BJ (cell line): ENCODE measurements around the gene PTPN12. TPM values are rescaled to one million over a fixed set of nuclear protein-coding genes. Genes with fewer than 3 reads are reported as not detected.
"Not testable (repeated sequence)": the region's sequence is repeated elsewhere in the genome, so short reads cannot be mapped to it uniquely, and the experiment has no call there.

Source experiments
- CTCF ChIA-PET: fragments of 350-600 bp; formaldehyde crosslinking; extraction: SDS; loops from one replicate; lab custom pipeline; 2021; ENCODE audit warnings: antibody characterized with exemption, inconsistent platforms; lab: Yijun Ruan, JAX
- POLR2A ChIA-PET: fragments of 300-600 bp; sonication (Branson Sonifier 250); formaldehyde crosslinking; extraction: SDS; loops from one replicate; lab custom pipeline; 2021; ENCODE audit warnings: antibody characterized with exemption; lab: Charles Lee
- DNase-seq: peaks from one replicate; pipeline ENCODE4 v3.0.0-alpha.2; 2011; ENCODE audit warnings: low read depth
- H3K27me3 ChIP-seq: 2 replicates; pipeline ENCODE4 v1.6.0; 2011; ENCODE audit warnings: low read length; ENCODE audit not compliant: control insufficient read depth, insufficient read depth
- H3K36me3 ChIP-seq: 2 replicates; pipeline ENCODE4 v1.5.1; 2011; ENCODE audit warnings: low read length; ENCODE audit not compliant: control insufficient read depth, insufficient read depth
- H3K4me3 ChIP-seq: 2 replicates; pipeline ENCODE4 v1.5.1; 2011; ENCODE audit warnings: low read depth, mild to moderate bottlenecking, control low read depth, low read length
- polyA plus RNA-seq: library from polyadenylated mRNA; depleted of rRNA; stranded (reverse); fragments of >200 nt; gene quantifications from 2 replicates; pipeline ENCODE4 v1.2.3, GENCODE V29; 2011
- TF ChIP-seq, protein P1 (sequence below): IDR thresholded peaks from 2 replicates; pipeline ENCODE4 v1.5.1; 2011; ENCODE audit warnings: low read depth, mild to moderate bottlenecking, control low read depth, inconsistent platforms, low read length, moderate library complexity; ENCODE audit not compliant: insufficient read depth

Gene PTPN12
- polyA plus RNA-seq, 1 experiment = 19.7 TPM

DNA sequence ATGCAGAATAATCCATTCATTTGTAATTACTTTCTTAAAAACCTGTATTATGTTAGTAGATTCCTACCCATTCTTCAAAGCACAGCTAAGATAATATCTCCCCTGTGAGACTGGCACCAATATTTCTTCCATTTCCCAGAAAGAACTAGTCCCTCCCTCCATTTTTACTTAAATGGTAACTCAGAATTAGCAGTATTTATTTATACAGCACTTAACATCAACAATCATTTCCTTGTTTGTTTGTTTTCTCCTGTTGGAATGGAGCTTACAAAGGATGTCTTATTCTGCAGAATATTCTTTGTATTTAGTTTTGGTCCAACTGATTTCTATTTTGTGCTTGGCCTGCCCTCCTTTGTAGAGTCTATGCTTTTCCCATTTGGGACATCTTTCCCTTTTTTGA, 32.1 kb upstream of the PTPN12 start:
- TF ChIP-seq, protein P1, sequence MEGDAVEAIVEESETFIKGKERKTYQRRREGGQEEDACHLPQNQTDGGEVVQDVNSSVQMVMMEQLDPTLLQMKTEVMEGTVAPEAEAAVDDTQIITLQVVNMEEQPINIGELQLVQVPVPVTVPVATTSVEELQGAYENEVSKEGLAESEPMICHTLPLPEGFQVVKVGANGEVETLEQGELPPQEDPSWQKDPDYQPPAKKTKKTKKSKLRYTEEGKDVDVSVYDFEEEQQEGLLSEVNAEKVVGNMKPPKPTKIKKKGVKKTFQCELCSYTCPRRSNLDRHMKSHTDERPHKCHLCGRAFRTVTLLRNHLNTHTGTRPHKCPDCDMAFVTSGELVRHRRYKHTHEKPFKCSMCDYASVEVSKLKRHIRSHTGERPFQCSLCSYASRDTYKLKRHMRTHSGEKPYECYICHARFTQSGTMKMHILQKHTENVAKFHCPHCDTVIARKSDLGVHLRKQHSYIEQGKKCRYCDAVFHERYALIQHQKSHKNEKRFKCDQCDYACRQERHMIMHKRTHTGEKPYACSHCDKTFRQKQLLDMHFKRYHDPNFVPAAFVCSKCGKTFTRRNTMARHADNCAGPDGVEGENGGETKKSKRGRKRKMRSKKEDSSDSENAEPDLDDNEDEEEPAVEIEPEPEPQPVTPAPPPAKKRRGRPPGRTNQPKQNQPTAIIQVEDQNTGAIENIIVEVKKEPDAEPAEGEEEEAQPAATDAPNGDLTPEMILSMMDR = no peak
- no peak overlapping the region for H3K4me3 ChIP-seq
- ChIA-PET POLR2A (no interaction called here), CTCF (no interaction called here)
- H3K27me3 ChIP-seq = no peaks in the 10 kb centered on the region
- no peak for DNase-seq
- H3K36me3 ChIP-seq = no peaks in the 10 kb centered on the region

DNA sequence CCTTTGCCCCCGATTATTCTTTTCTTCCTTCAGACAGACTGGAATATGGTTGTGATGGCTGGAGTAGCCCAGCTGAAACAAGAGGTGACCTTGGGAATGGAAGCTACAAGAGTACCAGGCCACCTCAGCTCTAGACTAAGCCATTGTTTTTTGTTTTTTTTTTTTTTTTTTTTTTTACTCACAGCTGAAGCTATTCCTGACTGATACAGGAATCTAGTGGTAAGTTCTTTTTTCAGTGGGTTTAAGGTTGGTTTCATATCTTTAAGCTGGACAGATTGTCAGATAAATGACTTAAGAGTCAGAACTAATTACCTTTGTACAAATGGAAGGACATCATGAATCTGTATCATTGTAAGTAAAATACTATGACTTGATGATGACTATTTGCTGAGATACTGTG, 30.2 kb upstream of the PTPN12 start:
- CTCF ChIA-PET = no interaction called here
- no peak for DNase-seq
- POLR2A ChIA-PET = no interaction called here
- TF ChIP-seq, protein P1 = no peak
- Histone ChIP-seq H3K27me3 (no peaks in the 10 kb centered on the region), H3K4me3 (no peak overlapping the region), H3K36me3 (no peaks in the 10 kb centered on the region)

DNA sequence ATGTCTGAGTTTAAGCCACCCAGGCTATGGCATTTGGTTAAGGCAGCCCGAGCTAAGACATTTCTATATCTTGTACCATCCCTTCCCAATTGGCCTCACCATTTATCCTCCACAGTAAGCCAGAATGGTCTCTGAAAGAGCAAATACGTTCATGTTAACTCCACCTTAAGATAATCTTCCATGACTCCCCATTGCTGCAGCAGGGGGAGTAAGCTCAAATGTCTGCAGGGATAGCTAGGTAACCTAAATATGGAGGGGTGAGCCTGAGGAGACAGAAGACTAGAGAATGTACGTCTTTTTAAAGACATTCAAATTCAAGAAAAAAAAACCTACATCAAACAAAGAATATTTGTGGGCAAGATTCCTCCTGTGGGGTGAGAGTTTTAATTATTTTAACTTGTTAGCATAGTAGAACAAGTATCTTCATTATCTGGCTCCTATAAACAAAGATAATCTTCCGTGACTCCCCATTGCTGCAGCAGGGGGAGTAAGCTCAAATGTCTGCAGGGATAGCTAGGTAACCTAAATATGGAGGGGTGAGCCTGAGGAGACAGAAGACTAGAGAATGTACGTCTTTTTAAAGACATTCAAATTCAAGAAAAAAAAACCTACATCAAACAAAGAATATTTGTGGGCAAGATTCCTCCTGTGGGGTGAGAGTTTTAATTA, 24.0 kb upstream of the PTPN12 start:
- POLR2A ChIA-PET, DNase-seq, H3K27me3 ChIP-seq, H3K4me3 ChIP-seq, H3K36me3 ChIP-seq: not testable (repeated sequence)
- CTCF ChIA-PET = interaction anchor here (0.7 kb wide), 1 partner anchor 19 kb away, joined by 3 read pairs; no protein-coding TSS in a partner anchor

DNA sequence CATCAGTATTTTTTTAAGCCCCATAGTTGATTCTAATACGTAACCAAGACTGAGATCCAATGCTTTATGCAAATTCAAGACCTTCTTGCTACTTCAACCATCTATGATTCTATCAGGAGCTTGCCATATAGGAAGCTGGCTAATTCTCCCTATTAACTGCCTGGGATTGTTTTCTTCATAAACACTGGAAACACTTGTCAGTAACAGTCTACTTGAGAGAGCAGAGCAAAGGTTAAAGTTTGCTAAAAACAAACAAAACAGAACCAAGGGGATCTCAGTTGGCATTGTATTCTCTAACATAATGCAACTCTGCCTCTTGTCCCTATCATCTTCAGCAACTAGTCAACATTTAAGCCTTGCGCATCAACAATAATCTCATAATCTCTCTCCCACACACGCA, 21.0 kb upstream of the PTPN12 start:
- TF ChIP-seq, protein P1 = no peak
- no peak for DNase-seq
- Histone ChIP-seq H3K4me3 (no peak overlapping the region), H3K36me3 (no peaks in the 10 kb centered on the region), H3K27me3 (no peaks in the 10 kb centered on the region)
- ChIA-PET CTCF (no interaction called here), POLR2A (no interaction called here)

DNA sequence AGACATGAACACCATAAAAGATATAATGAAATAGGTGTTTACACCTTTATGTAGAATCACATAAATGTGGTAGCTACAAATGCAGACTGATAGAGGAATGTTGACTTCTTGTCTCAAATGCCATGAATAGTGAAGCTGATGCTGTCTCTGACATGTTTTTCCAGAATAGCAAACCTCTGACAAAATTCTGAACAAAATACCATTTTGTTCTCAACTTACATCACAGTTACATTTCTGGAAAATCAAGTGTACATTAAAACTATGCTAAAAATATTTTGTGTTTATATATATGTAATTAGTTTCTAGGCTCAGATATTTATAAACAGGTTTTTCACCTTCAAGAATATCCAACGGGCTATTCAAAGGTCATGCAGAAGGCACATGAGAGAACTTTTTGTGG, 16.8 kb upstream of the PTPN12 start:
- H3K36me3 ChIP-seq = no peaks in the 10 kb centered on the region
- TF ChIP-seq, protein P1 = no peak
- ChIA-PET POLR2A (no interaction called here), CTCF (no interaction called here)
- H3K27me3 ChIP-seq = no peaks in the 10 kb centered on the region
- no peak for DNase-seq
- no peak overlapping the region for H3K4me3 ChIP-seq

DNA sequence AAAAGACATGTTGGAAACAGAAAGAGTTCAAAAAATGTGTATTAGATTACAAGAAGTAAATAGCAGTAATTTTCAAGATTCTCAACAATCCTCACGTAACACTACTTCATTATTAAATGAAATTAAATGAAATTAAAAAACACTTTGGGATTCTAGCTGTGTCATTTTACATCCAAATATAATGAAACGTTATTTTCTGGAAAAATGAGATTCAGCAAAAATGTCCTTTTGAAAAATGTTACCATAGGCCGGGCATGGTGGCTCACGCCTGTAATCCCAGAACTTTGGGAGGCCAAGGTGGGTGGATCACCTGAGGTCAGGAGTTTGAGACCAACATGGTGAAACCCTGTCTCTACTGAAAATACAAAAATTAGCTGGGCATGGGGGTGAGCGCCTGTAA, 15.6 kb upstream of the PTPN12 start:
- POLR2A ChIA-PET, H3K27me3 ChIP-seq, DNase-seq, H3K4me3 ChIP-seq, H3K36me3 ChIP-seq: not testable (repeated sequence)
- CTCF ChIA-PET = interaction anchor here (1.0 kb wide), 1 partner anchor 1343 kb away, joined by 3 read pairs; no protein-coding TSS in a partner anchor
